H1 (cell line): Measurements from ENCODE around the gene C5. TPM values are rescaled to one million over a fixed set of nuclear protein-coding genes. Genes with fewer than 3 reads are reported as not detected.

Experiments
- E2F6 ChIP-seq: IDR thresholded peaks from 2 replicates; pipeline ENCODE4 v1.6.1; 2012; ENCODE audit warnings: inconsistent platforms
- HDAC6 ChIP-seq: IDR thresholded peaks from one replicate; pipeline ENCODE4 v1.7.1; 2012; ENCODE audit warnings: low read depth, mild to moderate bottlenecking, inconsistent platforms, low read length, moderate library complexity
- TAF7 ChIP-seq: optimal IDR thresholded peaks from 2 replicates; pipeline ENCODE3; 2011; ENCODE audit warnings: low read depth, mild to moderate bottlenecking, inconsistent platforms, low read length, moderate library complexity, borderline replicate concordance
- TBP ChIP-seq: IDR thresholded peaks from 2 replicates; pipeline ENCODE4 v1.6.1; 2011; ENCODE audit warnings: low read depth, low read length, improper control_type of control experiment
- polyA plus RNA-seq, 7 experiments: library from polyadenylated mRNA; depleted of rRNA in 3 of 7; stranded (reverse) in 5 of 7; unstranded in 2 of 7; fragments of >200 nt in 5 of 7; fragments of 200-250 nt in 2 of 7; gene quantifications; 1 replicate in 5 of 7; 2 replicates in 1 of 7; 4 replicates in 1 of 7; pipeline versions ENCODE4 v1.2.1 to v1.2.3, GENCODE V29; 2011 to 2013; ENCODE audit warnings: missing spikeins in 2 of 7, mixed read lengths in 2 of 7
- total RNA-seq: library from RNA; stranded (reverse); fragmentation: NEBNext Ultra II Directional; extraction: Animal tissue kit (Norgen Biotek cat#: 25700); gene quantifications from 2 replicates; pipeline ENCODE4 v1.2.1, GENCODE V29; 2021
- TF ChIP-seq, protein P1 (sequence below): fragments of 300-600 bp; sonication (generic); IDR thresholded peaks from 2 replicates; pipeline ENCODE4 v1.7.1; 2012; ENCODE audit warnings: low read length, moderate library complexity, mild to moderate bottlenecking, inconsistent platforms; ENCODE audit not compliant: insufficient replicate concordance

The C5 gene
- total and polyA plus RNA-seq, 2 of the 8 experiments (the other 6 are each of a cell fraction or from before 2014, with no cell fraction given) = 0.24 to 0.35 TPM

GRCh38 chr9:120950421-120951388 lies 99.4 kb downstream of the C5 start (continued):
- TF ChIP-seq, protein P1, sequence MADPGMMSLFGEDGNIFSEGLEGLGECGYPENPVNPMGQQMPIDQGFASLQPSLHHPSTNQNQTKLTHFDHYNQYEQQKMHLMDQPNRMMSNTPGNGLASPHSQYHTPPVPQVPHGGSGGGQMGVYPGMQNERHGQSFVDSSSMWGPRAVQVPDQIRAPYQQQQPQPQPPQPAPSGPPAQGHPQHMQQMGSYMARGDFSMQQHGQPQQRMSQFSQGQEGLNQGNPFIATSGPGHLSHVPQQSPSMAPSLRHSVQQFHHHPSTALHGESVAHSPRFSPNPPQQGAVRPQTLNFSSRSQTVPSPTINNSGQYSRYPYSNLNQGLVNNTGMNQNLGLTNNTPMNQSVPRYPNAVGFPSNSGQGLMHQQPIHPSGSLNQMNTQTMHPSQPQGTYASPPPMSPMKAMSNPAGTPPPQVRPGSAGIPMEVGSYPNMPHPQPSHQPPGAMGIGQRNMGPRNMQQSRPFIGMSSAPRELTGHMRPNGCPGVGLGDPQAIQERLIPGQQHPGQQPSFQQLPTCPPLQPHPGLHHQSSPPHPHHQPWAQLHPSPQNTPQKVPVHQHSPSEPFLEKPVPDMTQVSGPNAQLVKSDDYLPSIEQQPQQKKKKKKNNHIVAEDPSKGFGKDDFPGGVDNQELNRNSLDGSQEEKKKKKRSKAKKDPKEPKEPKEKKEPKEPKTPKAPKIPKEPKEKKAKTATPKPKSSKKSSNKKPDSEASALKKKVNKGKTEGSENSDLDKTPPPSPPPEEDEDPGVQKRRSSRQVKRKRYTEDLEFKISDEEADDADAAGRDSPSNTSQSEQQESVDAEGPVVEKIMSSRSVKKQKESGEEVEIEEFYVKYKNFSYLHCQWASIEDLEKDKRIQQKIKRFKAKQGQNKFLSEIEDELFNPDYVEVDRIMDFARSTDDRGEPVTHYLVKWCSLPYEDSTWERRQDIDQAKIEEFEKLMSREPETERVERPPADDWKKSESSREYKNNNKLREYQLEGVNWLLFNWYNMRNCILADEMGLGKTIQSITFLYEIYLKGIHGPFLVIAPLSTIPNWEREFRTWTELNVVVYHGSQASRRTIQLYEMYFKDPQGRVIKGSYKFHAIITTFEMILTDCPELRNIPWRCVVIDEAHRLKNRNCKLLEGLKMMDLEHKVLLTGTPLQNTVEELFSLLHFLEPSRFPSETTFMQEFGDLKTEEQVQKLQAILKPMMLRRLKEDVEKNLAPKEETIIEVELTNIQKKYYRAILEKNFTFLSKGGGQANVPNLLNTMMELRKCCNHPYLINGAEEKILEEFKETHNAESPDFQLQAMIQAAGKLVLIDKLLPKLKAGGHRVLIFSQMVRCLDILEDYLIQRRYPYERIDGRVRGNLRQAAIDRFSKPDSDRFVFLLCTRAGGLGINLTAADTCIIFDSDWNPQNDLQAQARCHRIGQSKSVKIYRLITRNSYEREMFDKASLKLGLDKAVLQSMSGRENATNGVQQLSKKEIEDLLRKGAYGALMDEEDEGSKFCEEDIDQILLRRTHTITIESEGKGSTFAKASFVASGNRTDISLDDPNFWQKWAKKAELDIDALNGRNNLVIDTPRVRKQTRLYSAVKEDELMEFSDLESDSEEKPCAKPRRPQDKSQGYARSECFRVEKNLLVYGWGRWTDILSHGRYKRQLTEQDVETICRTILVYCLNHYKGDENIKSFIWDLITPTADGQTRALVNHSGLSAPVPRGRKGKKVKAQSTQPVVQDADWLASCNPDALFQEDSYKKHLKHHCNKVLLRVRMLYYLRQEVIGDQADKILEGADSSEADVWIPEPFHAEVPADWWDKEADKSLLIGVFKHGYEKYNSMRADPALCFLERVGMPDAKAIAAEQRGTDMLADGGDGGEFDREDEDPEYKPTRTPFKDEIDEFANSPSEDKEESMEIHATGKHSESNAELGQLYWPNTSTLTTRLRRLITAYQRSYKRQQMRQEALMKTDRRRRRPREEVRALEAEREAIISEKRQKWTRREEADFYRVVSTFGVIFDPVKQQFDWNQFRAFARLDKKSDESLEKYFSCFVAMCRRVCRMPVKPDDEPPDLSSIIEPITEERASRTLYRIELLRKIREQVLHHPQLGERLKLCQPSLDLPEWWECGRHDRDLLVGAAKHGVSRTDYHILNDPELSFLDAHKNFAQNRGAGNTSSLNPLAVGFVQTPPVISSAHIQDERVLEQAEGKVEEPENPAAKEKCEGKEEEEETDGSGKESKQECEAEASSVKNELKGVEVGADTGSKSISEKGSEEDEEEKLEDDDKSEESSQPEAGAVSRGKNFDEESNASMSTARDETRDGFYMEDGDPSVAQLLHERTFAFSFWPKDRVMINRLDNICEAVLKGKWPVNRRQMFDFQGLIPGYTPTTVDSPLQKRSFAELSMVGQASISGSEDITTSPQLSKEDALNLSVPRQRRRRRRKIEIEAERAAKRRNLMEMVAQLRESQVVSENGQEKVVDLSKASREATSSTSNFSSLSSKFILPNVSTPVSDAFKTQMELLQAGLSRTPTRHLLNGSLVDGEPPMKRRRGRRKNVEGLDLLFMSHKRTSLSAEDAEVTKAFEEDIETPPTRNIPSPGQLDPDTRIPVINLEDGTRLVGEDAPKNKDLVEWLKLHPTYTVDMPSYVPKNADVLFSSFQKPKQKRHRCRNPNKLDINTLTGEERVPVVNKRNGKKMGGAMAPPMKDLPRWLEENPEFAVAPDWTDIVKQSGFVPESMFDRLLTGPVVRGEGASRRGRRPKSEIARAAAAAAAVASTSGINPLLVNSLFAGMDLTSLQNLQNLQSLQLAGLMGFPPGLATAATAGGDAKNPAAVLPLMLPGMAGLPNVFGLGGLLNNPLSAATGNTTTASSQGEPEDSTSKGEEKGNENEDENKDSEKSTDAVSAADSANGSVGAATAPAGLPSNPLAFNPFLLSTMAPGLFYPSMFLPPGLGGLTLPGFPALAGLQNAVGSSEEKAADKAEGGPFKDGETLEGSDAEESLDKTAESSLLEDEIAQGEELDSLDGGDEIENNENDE = no peak
- no peak for TF ChIP-seq TAF7
- no peak for TF ChIP-seq TBP
- TF ChIP-seq HDAC6 = no peak
- TF ChIP-seq E2F6 = no peak
